Astrocyte of the cerebellum (primary cell): ENCODE data around the gene PROKR2.

Source experiments
- DNase-seq: peaks from one replicate; pipeline ENCODE4 v3.0.0-alpha.2; 2011; ENCODE audit warnings: low read depth
- H3K4me3 ChIP-seq: 2 replicates; pipeline ENCODE4 v1.5.1; 2011; ENCODE audit warnings: mild to moderate bottlenecking, low read depth, low read length, moderate library complexity
- in situ Hi-C: cut with HindIII; loops from 2 replicates; pipeline ENCODE4 v1.10.0; 2017; ENCODE audit warnings: low sequenced_read_pairs
- TF ChIP-seq, protein P1 (sequence below): IDR thresholded peaks from 2 replicates; pipeline ENCODE4 v1.5.1; 2012; ENCODE audit warnings: low read length, low read depth, moderate library complexity, mild to moderate bottlenecking; ENCODE audit errors: missing control alignments

The PROKR2 gene

DNA sequence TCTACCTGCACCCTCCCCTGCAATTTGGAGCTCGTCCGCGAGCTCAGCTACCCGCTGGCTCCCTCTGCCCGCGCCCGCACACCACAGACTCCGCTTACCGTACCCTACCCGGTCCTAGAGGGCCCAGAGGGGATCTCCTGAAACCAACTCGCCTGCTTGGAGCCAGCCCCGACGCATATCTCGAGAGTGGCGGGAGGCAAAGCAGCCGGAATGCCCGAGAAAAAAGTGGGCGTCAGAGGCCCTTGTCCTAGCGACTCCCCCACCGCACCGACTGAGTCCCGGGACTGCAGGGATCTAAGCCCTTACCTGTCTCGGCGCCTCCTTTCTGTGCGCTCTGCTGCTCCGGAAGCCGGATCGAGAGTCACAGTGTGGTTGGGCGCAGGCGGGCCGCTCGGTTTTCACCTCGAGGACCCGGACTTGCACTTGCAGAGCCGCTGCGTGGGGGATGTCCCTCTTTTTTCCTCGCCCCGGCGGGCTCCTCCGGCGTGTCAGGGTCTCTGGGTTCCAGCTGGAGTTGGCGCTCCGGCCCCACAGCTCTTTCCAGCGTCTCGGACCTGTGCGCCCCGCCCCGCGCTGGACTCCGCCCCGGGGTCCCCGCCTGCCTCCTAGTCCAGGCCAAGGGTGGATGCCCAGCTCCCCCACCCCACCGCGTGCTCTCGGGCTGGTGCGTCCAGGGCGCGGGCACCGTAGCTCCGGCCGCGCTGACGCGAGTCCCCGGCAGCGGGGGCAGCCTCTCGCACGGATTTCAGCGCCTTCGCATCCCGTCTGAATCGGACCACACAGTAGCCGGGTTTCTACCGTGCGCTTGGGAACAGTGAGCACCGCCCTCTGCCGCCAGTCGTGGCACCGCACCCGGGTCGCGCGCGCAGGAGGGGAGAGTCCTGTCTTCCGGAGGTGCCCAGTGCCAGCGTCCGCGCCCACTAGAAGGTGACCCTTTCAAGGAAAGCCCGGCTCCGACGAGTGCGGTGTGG is at the start of gene PROKR2:
Gene PROKR2, minus strand, starts transcription at position 767 of the 971 bp plus-strand sequence. CDS start 2,585 bp downstream, outside the sequence.
- TF ChIP-seq, protein P1, sequence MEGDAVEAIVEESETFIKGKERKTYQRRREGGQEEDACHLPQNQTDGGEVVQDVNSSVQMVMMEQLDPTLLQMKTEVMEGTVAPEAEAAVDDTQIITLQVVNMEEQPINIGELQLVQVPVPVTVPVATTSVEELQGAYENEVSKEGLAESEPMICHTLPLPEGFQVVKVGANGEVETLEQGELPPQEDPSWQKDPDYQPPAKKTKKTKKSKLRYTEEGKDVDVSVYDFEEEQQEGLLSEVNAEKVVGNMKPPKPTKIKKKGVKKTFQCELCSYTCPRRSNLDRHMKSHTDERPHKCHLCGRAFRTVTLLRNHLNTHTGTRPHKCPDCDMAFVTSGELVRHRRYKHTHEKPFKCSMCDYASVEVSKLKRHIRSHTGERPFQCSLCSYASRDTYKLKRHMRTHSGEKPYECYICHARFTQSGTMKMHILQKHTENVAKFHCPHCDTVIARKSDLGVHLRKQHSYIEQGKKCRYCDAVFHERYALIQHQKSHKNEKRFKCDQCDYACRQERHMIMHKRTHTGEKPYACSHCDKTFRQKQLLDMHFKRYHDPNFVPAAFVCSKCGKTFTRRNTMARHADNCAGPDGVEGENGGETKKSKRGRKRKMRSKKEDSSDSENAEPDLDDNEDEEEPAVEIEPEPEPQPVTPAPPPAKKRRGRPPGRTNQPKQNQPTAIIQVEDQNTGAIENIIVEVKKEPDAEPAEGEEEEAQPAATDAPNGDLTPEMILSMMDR: no peak
- in situ Hi-C loops: no loop called here
- DNase-seq: no peak
- no peak within 1 kb of the TSS for H3K4me3 ChIP-seq

DNA sequence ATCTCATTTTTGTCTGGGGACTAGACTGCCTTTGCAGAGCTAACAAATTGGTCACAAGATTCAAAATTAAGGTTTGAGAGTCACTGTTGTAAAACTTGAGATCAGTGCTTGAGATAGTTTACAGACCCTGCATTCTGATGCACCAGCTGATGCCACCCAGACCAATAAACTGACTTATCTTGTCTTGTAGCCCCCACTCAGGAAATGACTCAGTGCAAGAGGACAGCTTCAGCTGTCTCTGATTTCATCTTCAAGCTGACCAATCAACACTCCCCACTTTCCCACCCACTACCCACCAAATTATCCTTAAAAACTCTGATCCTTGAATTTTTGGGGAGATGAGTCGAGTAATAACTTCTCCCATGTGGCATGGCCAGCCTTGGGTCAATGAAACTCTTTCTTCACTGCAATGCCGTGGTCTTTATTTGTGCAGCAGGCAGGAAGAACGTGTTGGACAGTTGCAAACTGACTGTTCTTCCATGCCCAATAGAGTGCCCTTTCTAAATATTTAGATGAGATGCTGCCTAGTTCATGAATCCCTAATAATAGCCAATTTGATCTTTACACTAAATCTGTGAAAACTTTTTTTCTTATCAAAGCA is 48.3 kb upstream of the PROKR2 start:
- H3K4me3 ChIP-seq: no peak overlapping the region
- in situ Hi-C loops: no loop called here

DNA sequence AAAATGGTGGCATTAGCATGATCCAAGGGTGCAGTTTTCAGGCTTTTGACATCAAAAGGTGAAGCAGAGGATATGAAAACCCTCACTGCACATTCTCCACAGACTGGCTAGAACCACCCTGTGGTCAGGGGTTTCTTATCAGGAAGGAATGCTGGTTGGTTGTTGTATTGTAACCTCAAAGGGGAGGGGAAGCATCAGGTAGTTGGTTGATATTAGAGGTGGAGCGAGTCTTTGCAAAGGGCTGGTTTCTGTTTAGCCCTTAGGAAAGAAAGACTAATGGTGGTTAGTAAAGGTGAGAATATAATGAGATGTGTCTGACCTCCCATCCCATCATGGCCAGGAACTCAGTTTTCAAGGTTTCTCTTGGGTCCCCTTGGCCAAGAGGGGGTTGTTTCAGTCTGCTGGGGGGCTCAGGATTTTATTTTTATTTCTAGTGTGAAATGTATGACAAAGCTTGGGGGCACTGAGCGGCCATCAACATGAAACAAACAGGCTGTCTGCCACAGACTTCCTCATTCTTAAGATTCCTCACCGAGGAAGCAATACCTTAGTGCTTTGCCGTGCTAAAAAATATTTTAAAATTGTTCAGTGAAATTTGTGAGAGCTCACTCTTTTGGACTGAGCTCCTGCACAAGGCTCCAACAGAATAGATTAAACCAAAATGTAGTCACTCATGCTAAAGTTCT is 47.5 kb upstream of the PROKR2 start:
- no peak overlapping the region for H3K4me3 ChIP-seq
- in situ Hi-C loops: no loop called here
- TF ChIP-seq, protein P1: no peak

More for the DNA sequence above, 48.3 kb upstream of the PROKR2 start:
- no peak for DNase-seq
- TF ChIP-seq, protein P1: no peak

DNA sequence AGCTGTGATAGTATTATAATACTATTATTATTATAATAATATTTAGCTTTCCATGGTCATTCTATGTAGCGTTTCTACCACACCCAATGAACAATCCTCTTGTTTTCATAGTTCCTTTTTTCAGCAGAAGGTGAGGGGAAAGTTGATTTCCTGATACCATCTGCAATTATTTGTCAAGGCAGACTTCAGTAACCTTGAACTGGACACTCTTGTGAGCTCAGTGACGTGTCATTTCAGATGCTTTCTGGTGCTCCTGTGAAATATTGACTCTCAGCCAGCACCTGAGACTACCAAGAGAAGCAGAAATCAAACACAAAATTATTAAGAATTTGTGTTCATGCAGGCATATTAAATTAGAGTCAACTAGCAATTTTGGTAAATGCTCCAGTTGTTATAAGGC is 46.0 kb upstream of the PROKR2 start:
- in situ Hi-C loops: no loop called here
- TF ChIP-seq, protein P1: no peak
- no peak for DNase-seq
- H3K4me3 ChIP-seq: no peak overlapping the region

More for the DNA sequence above, 47.5 kb upstream of the PROKR2 start:
- no peak for DNase-seq

DNA sequence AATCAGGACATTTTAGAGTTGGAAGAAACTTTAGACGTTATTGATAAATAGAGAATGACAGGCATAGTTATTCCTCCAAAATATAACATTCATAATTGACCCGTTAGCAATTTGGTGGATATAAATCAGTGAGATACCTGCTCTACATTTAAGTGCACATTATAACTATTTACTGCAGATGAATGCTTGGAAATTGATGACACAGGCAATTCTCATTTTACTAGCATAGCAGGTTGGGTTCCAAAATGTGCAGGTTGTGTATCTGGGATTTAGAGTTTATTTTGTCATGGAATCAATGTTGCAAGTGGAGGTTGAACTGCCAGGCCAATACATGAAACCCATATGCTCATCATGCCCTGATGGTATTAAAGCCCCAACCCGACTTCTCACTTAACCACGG is 44.4 kb upstream of the PROKR2 start:
- TF ChIP-seq, protein P1: no peak
- no peak overlapping the region for H3K4me3 ChIP-seq
- DNase-seq: no peak
- in situ Hi-C loops: no loop called here

DNA sequence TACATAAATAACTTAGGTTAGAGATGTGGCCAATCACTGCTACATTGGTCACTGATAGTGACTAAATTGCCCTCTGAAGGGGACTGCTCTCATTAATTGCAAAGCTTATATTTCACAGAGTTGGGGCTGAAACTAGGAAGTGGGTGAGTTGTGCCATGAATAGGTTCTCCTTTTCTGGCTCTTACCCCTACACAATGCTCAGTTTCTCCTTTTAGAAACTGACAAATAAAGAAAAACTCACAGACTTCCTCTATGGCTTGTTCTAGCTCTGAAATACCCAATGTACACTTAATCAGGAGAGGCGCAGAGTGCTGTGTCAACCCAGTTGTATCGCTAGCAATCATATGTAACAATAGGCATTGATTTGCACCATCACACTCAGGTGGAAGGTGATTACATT is 41.2 kb upstream of the PROKR2 start:
- in situ Hi-C loops: no loop called here
- H3K4me3 ChIP-seq: no peak overlapping the region
- TF ChIP-seq, protein P1: no peak
- no peak for DNase-seq
